A549 treated with Hydrocortisone at 1 μM for 4 hours (cell line): ENCODE measurements around the gene USP54. TPM values are rescaled to one million over a fixed set of nuclear protein-coding genes. Genes with fewer than 3 reads are reported as not detected.

ENCODE experiments used
- total RNA-seq: library from RNA; stranded (reverse); fragments of 200-300 nt; extraction: Qiagen RNA extraction; gene quantifications from 5 replicates; pipeline ENCODE4 v1.2.3, GENCODE V29; 2022

USP54 gene, protein sequence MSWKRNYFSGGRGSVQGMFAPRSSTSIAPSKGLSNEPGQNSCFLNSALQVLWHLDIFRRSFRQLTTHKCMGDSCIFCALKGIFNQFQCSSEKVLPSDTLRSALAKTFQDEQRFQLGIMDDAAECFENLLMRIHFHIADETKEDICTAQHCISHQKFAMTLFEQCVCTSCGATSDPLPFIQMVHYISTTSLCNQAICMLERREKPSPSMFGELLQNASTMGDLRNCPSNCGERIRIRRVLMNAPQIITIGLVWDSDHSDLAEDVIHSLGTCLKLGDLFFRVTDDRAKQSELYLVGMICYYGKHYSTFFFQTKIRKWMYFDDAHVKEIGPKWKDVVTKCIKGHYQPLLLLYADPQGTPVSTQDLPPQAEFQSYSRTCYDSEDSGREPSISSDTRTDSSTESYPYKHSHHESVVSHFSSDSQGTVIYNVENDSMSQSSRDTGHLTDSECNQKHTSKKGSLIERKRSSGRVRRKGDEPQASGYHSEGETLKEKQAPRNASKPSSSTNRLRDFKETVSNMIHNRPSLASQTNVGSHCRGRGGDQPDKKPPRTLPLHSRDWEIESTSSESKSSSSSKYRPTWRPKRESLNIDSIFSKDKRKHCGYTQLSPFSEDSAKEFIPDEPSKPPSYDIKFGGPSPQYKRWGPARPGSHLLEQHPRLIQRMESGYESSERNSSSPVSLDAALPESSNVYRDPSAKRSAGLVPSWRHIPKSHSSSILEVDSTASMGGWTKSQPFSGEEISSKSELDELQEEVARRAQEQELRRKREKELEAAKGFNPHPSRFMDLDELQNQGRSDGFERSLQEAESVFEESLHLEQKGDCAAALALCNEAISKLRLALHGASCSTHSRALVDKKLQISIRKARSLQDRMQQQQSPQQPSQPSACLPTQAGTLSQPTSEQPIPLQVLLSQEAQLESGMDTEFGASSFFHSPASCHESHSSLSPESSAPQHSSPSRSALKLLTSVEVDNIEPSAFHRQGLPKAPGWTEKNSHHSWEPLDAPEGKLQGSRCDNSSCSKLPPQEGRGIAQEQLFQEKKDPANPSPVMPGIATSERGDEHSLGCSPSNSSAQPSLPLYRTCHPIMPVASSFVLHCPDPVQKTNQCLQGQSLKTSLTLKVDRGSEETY (N-terminal part only)
- total RNA-seq, result 8.0 to 13.5 TPM (median 11.1 TPM) in 5 replicates

DNA sequence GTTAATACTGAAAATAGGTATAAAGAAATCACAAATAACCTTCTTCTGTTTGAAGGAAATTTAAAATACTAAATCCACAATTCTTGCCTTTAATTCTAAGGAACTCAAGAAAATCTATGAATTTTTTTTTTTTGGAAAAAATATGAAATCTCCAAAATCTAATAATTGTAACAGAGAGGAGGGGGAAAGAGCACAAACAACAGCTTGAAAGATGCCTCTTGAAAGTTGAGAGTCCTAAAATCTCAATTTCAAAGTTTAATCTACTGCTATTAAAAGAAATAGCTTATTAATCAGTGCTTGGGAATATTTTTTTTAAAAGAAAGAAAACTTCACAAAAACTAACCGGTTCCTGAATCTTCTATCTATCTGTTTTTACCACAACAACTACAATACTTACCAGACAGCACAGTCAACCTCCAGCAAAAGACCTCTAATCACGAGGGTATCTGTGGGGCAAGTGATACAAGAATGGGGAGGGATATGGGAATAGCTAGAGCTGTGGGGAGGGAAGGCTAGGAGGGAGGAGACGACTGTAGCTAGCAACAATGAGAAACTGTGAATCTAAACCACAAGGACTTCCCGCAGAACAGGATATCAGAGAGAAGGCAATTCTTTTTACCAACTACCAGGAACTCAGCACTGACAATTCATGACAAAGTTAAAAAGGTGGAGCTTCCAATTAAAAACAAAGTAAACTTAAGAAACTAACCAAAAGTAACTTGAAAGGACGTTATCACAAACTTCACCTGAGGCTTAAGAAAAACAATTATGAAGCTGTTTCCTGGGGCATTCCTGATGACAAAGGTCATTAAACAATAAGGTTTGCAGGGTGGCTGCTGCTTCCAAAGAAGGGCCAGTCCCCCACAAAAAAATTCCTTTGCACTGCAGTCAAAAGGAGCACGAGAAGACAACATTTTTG, at the start of gene USP54:
USP54 (minus strand) TSS at position 462 of the 919 bp plus-strand sequence. CDS start 15,684 bp downstream, outside the sequence.

DNA sequence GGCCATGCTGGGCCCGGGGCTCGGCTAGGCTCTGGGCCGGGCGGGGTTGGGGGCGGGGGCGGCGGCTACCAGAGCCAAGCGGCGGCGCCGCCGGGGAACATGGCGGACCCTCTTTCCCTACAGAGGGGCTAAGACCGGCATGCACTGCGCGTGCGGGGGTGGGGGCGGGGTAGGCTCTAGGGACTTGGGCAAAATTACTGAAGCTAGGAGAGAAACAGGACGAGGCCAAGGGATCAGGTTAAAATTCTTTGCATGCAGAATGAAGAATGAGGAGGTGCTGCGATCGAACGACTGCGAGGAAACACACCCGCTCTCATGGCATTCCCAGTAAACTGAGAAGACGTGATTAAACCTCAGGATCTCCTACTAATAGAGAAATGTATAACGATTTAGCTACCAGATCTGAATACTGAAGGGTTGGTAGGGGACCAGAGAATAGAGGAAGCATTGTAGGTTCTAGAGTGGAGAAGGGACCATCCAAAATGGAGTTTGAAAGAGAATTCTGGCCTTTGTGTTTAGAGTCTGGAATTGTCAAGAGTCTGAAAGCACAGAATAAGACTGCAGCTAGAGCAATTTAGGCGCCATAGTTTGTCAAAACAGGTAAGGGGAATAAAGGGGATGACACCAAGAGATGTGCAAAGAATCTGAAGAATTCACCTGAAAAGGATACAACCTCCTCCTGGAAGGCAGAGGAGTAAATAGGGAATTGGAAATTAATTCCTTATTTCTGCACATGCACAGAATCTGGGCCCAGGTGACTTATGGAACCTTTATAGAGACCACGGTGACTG, 95.1 kb downstream of the USP54 start, which contains the start of gene PPP3CB:
PPP3CB (minus strand) TSS at position 141 of the 791 bp plus-strand sequence; CDS start at position 6, 135 bp downstream.

Other genes starting within 250 kb of the USP54 start
- 0.10 to 0.18 TPM (median 0.12 TPM) in 5 replicates for gene CFAP70, start 232.5 kb downstream of the USP54 start, total RNA-seq
- 113 to 130 TPM (median 115 TPM) in 5 replicates for gene ANXA7, start 177.3 kb downstream of the USP54 start, total RNA-seq
- gene MSS51, start 157.8 kb downstream of the USP54 start, total RNA-seq, result 0.37 to 0.59 TPM (median 0.48 TPM) in 5 replicates
- gene PPP3CB, start 95.3 kb downstream of the USP54 start, total RNA-seq, result 14.4 to 20.8 TPM (median 17.1 TPM) in 5 replicates
- not detected in 5 replicates for gene MYOZ1, start 50.1 kb upstream of the USP54 start, total RNA-seq
- 0.03 to 0.30 TPM (median 0.08 TPM) in 3 of 5 replicates, not detected in the others for gene SYNPO2L, start 64.7 kb upstream of the USP54 start, total RNA-seq
- gene AGAP5, start 106.8 kb upstream of the USP54 start, total RNA-seq, result 2.0 to 3.8 TPM (median 2.4 TPM) in 5 replicates
- gene SEC24C, start 153.0 kb upstream of the USP54 start, total RNA-seq, result 55.3 to 62.0 TPM (median 56.7 TPM) in 5 replicates
- 51.7 to 75.1 TPM (median 70.9 TPM) in 5 replicates for gene CHCHD1, start 190.7 kb upstream of the USP54 start, total RNA-seq
- 35.5 to 43.3 TPM (median 40.8 TPM) in 5 replicates for gene ZSWIM8, start 194.3 kb upstream of the USP54 start, total RNA-seq
- gene NDST2, start 220.3 kb upstream of the USP54 start, total RNA-seq, result 12.9 to 19.0 TPM (median 15.2 TPM) in 5 replicates